HG03558 (cell line): ENCODE measurements around the gene WBP2.

Source experiments
- ATAC-seq: cut with Tn5 transposase; IDR thresholded peaks from one replicate; pipeline ENCODE4 v1.9.1; 2021; ENCODE audit warnings: moderate number of reproducible peaks; ENCODE audit not compliant: unreplicated experiment; ENCODE audit errors: extremely low read depth

Gene WBP2

DNA sequence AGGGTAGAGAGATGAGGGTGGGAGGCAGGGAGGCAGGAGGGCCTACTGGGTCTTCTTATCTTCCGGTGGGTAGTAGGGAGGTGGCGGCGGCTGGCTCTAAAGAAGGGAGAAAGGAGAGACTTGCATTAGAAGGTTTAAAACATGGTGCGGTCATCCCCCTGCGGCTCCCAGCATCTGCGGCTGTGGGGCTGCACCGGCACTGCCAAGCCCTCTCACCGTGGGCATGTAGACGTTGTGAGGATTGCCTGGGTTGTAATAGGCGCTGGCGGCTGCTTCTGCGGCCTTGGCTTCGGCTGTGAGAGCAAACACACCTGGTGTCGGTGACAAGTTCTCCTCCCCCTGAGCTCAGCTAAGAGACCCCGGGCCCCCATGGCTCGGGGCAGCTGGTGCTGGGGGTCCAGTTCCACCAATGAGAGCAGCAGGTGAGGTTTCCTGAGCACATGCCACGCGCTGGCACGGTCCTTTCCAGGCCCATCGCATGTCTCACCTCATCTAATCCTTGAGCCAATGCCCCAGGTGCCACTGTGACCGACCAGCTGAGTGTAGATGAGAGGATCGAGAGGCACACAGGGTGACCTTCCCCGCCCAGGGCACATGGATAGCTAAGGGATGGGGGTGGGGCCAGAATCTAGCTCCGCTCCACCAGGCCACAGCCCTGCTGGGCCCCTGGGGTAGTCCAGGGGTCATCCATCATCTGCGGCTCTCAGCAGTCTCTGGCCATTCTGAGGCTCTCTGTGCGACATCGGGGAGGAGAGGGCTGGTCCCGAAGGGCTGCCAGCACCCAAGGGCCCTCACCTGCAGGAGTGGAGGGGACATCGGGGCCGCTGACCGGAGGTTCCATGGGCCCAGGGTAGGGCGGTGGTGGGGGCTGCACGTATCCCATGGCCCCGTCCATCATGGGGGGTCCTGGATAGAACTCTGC is 8.2 kb downstream of the WBP2 start:
- ATAC-seq: no peak

DNA sequence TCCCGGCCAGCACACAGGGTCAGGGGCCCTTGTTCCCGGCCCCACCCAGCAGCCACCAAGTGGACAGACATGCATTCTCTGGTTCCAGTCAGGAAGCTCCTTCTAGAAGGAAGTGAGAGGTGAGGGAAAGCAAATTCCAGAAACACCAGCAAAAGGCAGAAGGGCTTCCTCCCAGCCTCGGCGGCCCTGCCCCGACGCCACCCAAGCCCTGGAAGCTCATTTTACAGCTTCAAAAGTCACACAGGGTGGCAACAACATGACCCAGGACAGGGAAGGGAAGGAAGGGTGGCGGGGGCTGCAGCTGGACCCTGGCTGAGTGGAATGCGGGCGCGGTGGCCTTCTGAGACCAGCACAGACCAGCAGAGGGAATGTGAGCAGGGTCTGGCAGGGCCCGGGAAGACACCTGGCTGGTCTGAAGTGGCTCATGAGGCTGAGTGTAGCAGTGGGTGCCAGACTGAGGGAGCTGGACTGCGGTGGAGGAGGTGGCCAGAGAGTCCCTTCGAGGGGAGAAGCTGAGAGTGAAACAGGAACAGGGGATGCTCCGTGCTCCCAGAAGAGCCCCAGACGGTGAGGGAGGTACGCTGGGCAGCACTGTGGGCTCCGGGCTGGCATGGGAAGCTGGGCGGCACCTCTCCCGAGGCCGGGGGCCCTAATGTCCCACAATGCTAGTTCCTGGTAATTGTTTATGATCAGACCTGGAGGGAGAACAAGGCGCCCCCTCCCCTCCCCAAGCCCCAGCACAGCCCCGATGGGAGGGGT is 9.0 kb downstream of the WBP2 start:
- no peak for ATAC-seq

DNA sequence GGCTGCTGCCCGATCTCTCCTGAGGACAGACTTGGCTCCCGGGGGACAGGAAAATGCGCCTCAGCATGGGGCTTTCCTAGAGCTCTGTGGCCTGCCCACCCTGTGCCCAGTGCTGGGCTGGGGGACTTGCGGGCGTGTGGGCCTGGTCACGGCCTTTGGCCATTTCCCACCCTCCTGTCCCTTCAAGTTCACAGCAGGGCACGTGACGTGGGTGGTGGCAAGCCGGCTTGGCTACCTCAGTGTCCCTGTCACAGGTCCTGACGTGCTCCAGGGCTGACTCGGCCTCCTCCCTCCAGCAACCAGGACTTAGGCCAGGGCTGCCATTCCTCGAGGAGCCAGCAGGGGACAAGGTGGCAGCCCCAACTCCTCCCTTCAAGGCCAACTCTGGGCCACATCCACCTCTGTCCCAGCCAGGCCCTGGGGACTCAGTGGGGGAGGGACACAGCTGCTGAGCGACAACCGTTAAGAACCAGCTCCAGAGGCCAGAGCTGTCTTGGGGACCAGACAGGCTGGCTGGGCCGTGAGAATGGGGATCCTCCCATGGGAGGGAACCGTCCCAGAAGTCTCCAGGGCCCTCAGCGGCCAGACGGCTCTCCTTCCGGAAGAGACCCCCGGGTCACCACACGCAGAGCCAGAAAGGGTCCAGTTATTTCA is 9.9 kb downstream of the WBP2 start:
- ATAC-seq: no peak

DNA sequence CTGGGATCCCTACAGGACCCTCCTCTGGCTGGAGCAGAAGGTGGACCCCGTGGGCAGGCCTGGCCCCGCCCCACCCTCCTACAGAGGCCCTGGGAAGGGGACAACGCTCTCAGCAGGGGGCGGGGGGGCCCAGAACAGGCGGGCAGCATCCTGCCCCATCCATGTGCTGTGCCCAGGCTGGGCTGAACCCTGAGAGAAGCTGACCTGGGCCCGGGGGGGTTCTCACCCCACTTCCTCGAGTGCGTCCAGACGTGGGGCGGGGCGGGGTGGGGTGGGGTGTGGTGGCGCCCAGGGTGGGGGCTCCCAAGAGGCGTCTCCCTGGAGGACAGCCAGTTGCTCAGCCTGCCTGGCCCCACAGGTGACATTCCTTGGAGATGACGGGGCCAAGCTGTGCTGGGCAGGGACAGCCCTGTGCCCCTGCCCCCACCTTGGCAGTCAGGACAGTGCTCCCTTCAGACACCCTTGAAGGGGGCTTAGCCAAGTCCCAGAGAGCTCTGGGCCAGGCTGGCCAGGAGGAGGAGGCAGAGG is 10.5 kb downstream of the WBP2 start:
- ATAC-seq: no peak

DNA sequence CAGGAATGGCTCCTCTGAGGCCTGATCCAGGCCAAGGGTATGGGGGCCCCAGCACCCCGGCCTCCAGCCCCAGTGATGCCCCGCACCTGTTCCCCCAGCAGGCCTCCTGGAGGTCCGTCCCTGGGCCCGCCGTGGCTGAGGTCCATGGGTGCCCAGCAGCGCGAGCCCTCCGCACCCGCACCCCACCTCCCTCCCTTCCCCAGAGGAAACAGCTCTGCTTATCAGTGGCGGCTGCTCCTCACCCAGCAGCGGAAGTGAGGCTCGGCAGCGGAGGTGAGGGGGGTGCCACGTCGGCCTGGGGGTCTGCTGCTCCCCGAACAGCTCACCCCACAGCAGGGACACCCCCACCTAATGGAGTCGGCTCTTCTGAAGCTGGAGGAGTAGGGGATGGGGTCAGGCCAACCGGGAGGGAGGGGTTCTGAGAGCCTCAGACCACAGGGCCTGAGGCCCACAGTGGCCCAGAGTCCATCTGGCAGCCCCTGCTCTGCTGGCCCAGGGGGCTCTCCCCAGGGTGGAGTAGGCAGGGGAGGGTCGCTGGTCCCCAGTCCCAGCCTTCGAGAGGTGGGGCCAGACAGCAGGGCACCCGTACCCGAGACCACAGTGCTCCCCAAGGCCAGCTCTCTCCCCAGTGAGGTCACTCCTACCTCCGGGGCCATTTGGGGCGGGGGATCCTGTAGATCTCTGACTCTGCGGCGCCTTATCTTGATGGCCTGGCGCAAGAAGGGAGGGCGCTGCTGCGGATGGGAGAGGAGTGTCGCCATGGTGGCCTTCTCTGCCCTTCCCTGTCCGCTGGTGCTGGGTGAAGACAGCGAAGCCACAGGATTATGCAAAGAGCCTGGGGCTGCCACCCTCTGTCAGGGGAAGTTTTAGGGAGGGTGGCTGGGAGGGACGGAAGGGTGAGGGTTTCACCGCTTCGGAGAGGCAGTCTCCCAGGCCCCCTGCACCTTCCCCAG is 11.3 kb downstream of the WBP2 start, which contains the start of gene UNC13D:
Gene UNC13D (minus strand): TSS at position 828 of the 953 bp plus-strand sequence. CDS start 67 bp downstream, at position 761.
- ATAC-seq: no peak

DNA sequence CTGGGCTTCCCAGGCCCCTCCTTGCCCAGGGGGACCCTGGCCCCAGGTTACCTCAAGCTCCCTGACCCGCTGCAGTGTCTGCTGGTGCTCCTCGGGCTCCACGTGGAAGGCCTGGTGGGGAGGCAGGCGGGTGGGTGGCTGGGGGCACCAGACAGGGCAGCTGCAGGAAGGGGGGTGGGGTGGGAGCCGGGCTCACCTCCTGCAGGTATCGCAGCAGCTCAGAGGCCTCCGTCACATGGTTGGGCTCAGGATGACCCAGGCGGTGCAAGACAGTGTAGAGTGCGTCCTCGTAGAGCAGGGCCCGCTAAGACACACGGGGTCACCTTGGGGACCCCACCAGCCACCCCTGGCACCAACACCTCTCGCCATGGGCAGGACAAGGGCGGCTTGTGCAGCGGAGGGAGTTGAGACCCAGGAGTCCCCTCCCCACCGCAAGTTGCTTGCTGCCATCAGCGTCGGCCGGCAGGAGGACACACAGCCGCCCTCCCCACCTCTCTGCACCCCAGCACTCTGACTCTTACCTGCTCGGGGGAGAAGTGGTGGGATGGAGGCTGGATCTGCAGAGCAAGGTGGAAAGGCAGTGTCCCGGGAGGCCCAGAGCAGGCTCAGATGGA is 12.1 kb downstream of the WBP2 start:
- ATAC-seq: no peak

DNA sequence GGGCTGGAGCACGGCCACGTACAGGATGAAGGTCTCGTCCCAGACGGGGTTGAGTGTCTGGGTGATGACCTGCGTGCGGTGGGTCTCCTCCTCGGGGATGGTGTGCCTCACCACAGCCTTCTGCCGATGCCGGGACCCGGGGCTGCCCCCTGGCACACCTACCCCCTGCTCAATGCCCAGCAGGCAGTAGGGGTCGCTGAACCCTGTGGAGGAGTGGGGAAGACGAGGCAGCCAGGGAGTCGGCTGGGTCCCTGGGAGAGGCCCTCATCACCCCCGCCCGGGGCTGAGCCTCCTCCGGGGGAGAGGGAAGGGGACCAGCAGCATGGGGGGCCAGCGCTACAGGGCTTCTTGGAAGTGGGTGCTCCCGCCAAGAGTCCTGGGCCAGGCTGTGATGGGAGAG is 12.7 kb downstream of the WBP2 start:
- no peak for ATAC-seq

DNA sequence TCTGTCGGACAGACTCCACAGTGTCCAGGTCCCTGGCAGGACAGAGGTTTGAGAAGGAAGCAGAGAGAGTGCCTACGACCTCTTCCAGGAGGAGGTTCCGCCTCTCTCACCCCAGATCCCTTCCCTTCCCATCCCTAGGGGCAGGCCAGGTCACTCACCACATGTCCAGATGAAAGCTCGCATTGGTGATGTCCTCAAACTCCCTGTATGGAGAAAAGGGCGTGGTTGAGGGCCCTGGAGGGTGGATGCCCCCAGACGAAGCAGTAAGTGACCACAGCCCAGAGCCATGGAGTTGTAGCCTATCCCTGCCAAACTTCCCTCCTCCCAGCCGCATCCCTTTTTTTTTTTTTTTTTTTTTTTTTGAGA is 14.4 kb downstream of the WBP2 start:
- no peak for ATAC-seq

DNA sequence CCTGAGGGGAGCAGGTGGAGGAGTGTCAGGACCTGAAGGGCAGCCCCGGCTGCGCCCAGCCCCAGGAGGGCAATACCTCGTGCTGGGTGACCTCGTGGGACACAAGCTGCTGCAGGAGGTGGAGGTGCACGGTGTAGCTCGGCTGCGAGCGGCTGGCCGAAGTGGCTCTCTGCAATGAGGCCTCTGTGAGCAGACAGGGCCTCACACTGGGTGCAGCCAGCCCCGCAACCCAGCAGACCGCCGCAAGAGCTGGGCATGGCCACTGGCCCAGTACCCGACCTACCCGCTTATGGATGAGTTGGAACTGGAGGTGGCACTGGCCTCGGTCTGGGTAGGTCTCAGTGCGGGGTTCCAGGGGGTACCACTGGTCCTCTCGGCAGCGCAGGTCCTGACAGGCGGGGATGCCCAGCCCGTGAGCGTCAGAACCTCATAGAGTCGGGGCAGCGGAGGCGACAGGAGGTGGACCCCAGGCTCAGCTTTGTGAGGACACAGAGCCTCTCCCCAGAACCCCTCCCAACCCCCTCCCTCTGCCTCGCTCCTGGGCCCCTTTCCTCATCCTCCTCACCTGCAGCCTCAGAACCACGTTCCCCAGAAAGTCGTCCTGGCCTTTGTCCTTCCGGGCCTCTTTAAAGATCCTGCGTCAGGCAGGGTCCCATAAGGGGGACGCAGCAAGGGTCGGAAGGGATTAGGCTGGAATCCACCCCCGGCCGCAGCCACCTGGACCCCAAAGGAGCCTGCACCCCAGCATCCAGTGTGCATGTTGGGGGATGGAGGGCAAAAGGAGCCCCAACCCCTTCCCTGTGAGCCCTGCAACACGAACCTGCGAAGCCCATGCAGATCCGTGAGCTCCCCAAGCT is 15.0 kb downstream of the WBP2 start:
- no peak for ATAC-seq

DNA sequence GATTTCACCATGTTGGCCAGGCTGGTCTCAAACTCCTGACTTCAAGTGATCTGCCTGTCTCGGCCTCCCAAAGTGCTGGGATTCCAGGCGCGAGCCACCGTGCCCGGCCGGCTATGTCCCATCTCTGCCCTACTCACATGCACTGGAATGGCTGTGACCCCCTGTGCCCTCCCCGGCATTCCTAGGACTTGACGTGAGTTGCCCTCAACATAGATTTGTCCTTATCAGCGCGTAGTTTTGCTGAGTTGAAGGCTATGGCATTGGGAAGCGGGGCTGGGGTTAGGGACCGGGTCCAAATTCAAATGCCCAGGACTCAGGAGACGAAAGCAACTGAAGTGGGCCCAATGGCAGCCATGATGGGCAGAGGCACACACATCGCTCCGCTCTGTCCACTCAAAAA is 16.7 kb downstream of the WBP2 start:
- no peak for ATAC-seq

DNA sequence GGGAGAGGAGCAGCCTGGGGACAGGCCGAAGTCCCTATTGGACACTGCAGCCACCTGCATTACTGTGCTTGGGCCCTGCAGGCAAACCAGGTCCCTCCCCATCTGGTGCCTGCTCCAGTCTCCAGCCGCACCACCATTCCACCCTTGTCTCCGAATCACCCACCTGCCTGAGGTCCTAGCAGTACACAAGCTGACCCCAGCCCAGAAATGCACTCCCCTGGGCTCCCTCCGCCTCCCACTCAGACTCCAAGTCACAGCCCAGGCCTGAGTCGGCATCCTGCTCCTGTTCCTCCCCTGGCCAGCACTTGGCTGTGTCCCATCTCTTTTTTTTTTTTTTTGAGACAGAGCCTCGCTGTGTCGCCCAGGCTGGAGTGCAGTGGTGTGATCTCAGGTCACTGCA is 17.2 kb downstream of the WBP2 start:
- no peak for ATAC-seq

DNA sequence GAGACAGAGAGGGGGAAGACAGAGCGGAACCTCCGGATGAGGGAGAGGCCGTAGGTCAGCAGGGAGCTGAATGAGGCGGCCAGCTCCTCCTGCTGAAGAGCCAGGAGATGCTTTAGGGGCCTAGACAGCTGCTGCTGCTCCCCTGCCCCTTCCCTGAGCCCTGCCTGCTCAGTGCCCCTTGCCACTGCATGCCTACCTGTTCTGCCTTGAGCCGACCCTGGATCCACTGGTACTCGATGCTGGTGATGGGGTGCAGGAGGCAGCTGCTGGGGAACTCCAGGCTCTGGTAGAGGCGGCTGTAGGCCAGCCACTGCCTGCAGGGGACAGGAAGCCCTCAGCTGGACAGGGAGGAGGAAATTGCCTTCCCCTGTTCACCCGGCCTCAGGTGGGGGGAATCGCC is 18.5 kb downstream of the WBP2 start:
- no peak for ATAC-seq

DNA sequence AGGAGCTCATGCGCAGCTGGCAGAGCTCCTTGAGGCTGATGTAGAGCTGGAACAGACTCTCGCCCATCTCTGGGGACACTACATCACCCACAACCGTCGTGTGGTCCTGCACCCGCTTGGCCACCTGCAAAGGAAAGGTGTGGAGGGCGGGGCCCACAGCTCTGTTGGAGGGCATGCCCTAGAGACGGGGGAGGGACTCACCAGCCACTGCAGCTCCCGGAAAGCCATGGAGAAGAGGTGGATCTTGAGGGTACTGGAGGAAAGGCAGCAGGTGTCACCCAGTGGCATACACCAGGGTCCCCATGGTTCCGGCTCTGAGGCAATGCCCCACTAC is 19.5 kb downstream of the WBP2 start:
- ATAC-seq: no peak

DNA sequence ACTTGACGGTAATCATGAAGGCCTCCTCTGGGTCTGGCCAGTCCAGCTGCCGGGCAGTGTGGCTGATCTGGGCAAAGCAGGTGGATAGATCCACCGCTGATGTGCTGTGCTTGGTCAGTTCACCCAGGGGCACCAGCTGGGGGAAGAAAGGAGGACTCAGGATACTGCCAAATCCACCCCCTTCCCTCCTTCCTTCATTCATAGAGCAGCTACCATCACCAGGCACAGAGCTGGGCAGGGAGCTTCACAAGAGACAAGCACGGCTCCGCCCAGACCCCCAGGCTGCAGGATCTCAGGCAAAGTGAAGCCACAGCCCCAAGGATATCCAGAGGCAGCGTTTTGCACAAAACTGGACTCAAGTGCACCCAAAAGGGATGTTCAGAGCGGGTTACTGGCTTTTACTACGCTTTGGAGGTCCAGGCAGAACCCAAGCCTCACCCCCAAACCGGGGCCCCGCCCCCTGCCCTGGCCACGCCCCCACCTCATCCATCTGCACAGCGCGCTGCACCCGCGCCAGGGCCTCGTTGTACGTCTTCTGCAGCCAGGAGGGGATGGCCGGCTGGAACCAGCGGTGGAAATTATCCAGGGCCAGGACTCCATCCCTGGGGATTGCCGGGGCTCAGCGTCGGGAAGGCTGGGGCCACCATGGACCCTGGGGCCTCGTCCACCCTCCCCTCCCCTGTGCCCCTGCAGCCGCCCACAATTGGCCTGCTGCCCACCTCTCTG is 20.0 kb downstream of the WBP2 start:
- no peak for ATAC-seq

DNA sequence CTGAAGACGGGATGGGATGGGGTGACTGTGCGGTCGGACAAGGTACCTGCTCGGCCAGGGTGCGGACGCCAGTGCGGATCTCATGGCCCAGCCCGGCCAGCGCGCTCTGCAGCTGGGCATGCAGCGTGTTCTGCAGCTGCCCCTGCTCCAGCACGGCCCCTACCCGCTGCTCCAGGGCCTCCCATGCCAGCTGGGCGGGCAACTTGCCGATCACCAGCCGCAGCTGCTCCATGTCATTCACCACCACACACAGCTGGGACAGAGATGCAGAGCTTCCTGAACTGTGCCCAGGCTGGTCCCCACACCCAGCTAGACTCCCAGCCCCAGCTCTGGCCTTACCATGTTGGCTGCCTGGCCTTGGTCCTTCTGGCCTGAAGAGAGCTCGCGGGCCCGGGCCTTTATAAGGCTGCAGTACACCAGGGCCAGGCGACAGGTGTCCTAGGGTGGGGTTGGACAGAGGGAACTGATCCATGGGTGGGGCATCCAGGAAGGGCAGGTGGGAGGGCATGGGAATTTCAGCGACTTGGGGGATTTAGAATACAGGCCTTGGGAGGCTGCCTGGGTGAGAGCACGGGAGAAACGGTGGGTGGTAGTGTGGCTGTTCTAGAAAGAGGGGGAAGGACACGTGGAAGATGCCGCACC is 20.7 kb downstream of the WBP2 start:
- ATAC-seq: no peak

DNA sequence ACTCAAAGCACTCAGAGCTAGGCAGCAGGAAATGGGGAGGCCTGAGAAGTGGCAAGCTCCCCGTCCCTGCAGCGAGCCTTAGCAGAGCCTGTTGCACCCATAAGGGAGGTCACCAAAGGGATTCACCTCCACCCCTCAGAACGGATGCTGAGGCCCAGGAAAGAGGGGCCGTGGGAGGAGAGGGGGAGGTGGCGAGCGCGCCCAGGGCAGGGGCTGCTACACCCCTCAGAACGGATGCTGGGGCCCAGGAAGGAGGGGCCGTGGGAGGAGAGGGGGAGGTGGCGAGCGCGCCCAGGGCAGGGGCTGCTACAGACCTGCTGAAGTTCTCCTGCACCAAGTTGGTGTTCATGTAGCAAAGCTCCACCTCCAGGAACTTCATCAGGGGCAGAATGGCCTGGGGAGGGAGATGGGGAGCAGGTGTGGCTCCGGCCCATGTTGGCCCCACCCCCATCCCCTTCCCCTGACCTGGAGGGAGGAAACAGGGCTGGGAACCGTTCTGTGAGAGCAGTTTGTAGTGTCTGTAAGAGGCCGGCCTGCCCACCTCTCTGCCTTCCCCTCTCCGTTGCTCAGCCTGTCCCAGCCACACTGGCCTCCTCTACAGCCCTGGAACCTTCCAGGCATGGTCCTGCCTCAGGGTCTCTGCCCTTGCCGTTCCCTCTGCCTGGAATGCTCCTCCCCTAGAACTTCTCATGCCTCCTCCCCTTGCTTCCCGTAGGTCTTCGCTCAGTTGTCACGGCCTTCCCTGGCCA is 22.3 kb downstream of the WBP2 start:
- ATAC-seq: no peak
